Mononuclear cell (primary cell): ENCODE data around the gene ITK. TPM values are rescaled to one million over a fixed set of nuclear protein-coding genes. Genes with fewer than 3 reads are reported as not detected.

Experiments used
- H3K27me3 ChIP-seq: 2 replicates; pipeline ENCODE4 v1.6.0; 2011; ENCODE audit warnings: low read length, control low read depth; ENCODE audit not compliant: insufficient read depth
- H3K4me1 ChIP-seq: 2 replicates; pipeline ENCODE4 v1.5.1; 2011; ENCODE audit warnings: mild to moderate bottlenecking, low read length, control low read depth; ENCODE audit not compliant: insufficient read depth
- H3K4me3 ChIP-seq: 2 replicates; pipeline ENCODE4 v1.5.1; 2011; ENCODE audit warnings: mild to moderate bottlenecking, low read length, moderate library complexity
- H3K9me3 ChIP-seq: 2 replicates; pipeline ENCODE4 v1.5.1; 2011; ENCODE audit warnings: low read depth, mild to moderate bottlenecking, control low read depth, low read length
- total RNA-seq: library from RNA; depleted of rRNA; stranded (reverse); fragments of >200 nt; gene quantifications from one replicate; pipeline ENCODE4 v1.2.3, GENCODE V29; 2012

The ITK gene
- total RNA-seq, 1 donor, result 209 TPM

GRCh38 chr5:157267761-157268480 is 87.3 kb downstream of the ITK start:
- H3K27me3 ChIP-seq, result no peaks in the 10 kb centered on the region
- H3K4me3 ChIP-seq, result peak overlapping the region; percentile 80
- peaks cover 94% of the 10 kb centered on the region for H3K4me1 ChIP-seq
- H3K9me3 ChIP-seq, result no peaks in the 10 kb centered on the region

GRCh38 chr5:157269165-157269671 is 88.6 kb downstream of the ITK start:
- Histone ChIP-seq H3K4me3 (peak overlapping the region; percentile 6), H3K4me1 (peaks cover 94% of the 10 kb centered on the region), H3K27me3 (no peaks in the 10 kb centered on the region), H3K9me3 (no peaks in the 10 kb centered on the region)

- Histone ChIP-seq H3K4me3 (no peak overlapping the region), H3K9me3 (no peaks in the 10 kb centered on the region), H3K4me1 (peaks cover 88% of the 10 kb centered on the region), H3K27me3 (no peaks in the 10 kb centered on the region)
Observed at GRCh38 chr5:157269761-157270272, 89.2 kb downstream of the ITK start.

- H3K9me3 ChIP-seq, result no peaks in the 10 kb centered on the region
- peaks cover 79% of the 10 kb centered on the region for H3K4me1 ChIP-seq
- H3K27me3 ChIP-seq, result no peaks in the 10 kb centered on the region
- H3K4me3 ChIP-seq, result no peak overlapping the region
Observed at GRCh38 chr5:157270771-157271170, 90.1 kb downstream of the ITK start.

GRCh38 chr5:157271740-157272271 is 91.2 kb downstream of the ITK start:
- no peak overlapping the region for H3K4me3 ChIP-seq
- H3K27me3 ChIP-seq, result no peaks in the 10 kb centered on the region
- peaks cover 74% of the 10 kb centered on the region for H3K4me1 ChIP-seq
- H3K9me3 ChIP-seq, result no peaks in the 10 kb centered on the region

- Histone ChIP-seq H3K9me3 (no peaks in the 10 kb centered on the region), H3K4me1 (peaks cover 70% of the 10 kb centered on the region), H3K4me3 (no peak overlapping the region), H3K27me3 (no peaks in the 10 kb centered on the region)
Observed at GRCh38 chr5:157273131-157273556, 92.5 kb downstream of the ITK start.

GRCh38 chr5:157275403-157275802 is 94.8 kb downstream of the ITK start:
- Histone ChIP-seq H3K4me3 (no peak overlapping the region), H3K4me1 (peaks cover 60% of the 10 kb centered on the region)

GRCh38 chr5:157278319-157279037 is 97.8 kb downstream of the ITK start:
- Histone ChIP-seq H3K27me3 (no peaks in the 10 kb centered on the region), H3K4me1 (peaks cover 54% of the 10 kb centered on the region), H3K4me3 (no peak overlapping the region), H3K9me3 (no peaks in the 10 kb centered on the region)

More at GRCh38 chr5:157275403-157275802, 94.8 kb downstream of the ITK start:
- H3K9me3 ChIP-seq, result no peaks in the 10 kb centered on the region
- no peaks in the 10 kb centered on the region for H3K27me3 ChIP-seq

GRCh38 chr5:157279605-157280239 is 99.1 kb downstream of the ITK start:
- Histone ChIP-seq H3K9me3 (no peaks in the 10 kb centered on the region), H3K27me3 (no peaks in the 10 kb centered on the region), H3K4me3 (no peak overlapping the region), H3K4me1 (peaks cover 51% of the 10 kb centered on the region)

GRCh38 chr5:157280927-157281326 is 100.3 kb downstream of the ITK start:
- no peaks in the 10 kb centered on the region for H3K9me3 ChIP-seq
- peaks cover 59% of the 10 kb centered on the region for H3K4me1 ChIP-seq
- H3K4me3 ChIP-seq, result no peak overlapping the region
- no peaks in the 10 kb centered on the region for H3K27me3 ChIP-seq

- Histone ChIP-seq H3K4me1 (peaks cover 56% of the 10 kb centered on the region), H3K27me3 (no peaks in the 10 kb centered on the region), H3K4me3 (no peak overlapping the region), H3K9me3 (no peaks in the 10 kb centered on the region)
Observed at GRCh38 chr5:157282150-157282549, 101.5 kb downstream of the ITK start.

- no peaks in the 10 kb centered on the region for H3K27me3 ChIP-seq
- H3K9me3 ChIP-seq, result no peaks in the 10 kb centered on the region
- peaks cover 54% of the 10 kb centered on the region for H3K4me1 ChIP-seq
- H3K4me3 ChIP-seq, result no peak overlapping the region
Observed at GRCh38 chr5:157283434-157283833, 102.8 kb downstream of the ITK start.

- no peaks in the 10 kb centered on the region for H3K27me3 ChIP-seq
- H3K4me1 ChIP-seq, result peaks cover 53% of the 10 kb centered on the region
- H3K9me3 ChIP-seq, result no peaks in the 10 kb centered on the region
- H3K4me3 ChIP-seq, result no peak overlapping the region
Observed at GRCh38 chr5:157284458-157285212, 104.0 kb downstream of the ITK start.

- H3K27me3 ChIP-seq, result no peaks in the 10 kb centered on the region
- H3K4me1 ChIP-seq, result peaks cover 44% of the 10 kb centered on the region
- no peak overlapping the region for H3K4me3 ChIP-seq
- no peaks in the 10 kb centered on the region for H3K9me3 ChIP-seq
Observed at GRCh38 chr5:157285310-157286035, 104.8 kb downstream of the ITK start.
